IMR-90 (cell line): ENCODE data around the gene MYT1. TPM values are rescaled to one million over a fixed set of nuclear protein-coding genes. Genes with fewer than 3 reads are reported as not detected.

Experiments used
- CEBPB ChIP-seq: IDR thresholded peaks from 2 replicates; pipeline ENCODE4 v1.6.1; 2012; ENCODE audit warnings: low read depth, low read length, improper control_type of control experiment
- MAFK ChIP-seq: IDR thresholded peaks from 2 replicates; pipeline ENCODE4 v1.6.1; 2012; ENCODE audit warnings: low read depth, low read length, improper control_type of control experiment
- MXI1 ChIP-seq: IDR thresholded peaks from 2 replicates; pipeline ENCODE4 v1.6.1; 2012; ENCODE audit warnings: low read depth, mild to moderate bottlenecking, low read length, moderate library complexity, borderline replicate concordance
- RCOR1 ChIP-seq: IDR thresholded peaks from 2 replicates; pipeline ENCODE4 v1.6.1; 2012; ENCODE audit warnings: mild to moderate bottlenecking, low read length, improper control_type of control experiment; ENCODE audit not compliant: insufficient replicate concordance
- USF2 ChIP-seq: fragments of 150-350 bp; IDR thresholded peaks from 2 replicates; pipeline ENCODE4 v1.6.1; 2017; ENCODE audit warnings: mild to moderate bottlenecking, antibody characterized with exemption, low read length, low read depth
- polyA plus RNA-seq, 3 experiments: library from polyadenylated mRNA; depleted of rRNA; stranded (reverse); fragments of >200 nt; gene quantifications; 2 replicates each; pipeline ENCODE4 v1.2.3, GENCODE V29; 2012; ENCODE audit warnings: low replicate concordance in 1 of 3
- total RNA-seq: library from RNA; depleted of rRNA; stranded (reverse); fragments of >200 nt; gene quantifications from 2 replicates; pipeline ENCODE4 v1.2.3, GENCODE V29; 2012

The MYT1 gene
- total and polyA plus RNA-seq, 2 of the 4 experiments (the other 2 are of a cell fraction): not detected

- no peak for TF ChIP-seq USF2
- TF ChIP-seq MXI1: no peak
- TF ChIP-seq MAFK: no peak
- no peak for TF ChIP-seq RCOR1
- no peak for TF ChIP-seq CEBPB
Measured at GRCh38 chr20:64225171-64225595, 60.9 kb downstream of the MYT1 start (continued).
